Psoas muscle (tissue), 8 donors: ENCODE results near the gene COLGALT1. TPM values are rescaled to one million over a fixed set of nuclear protein-coding genes. Genes with fewer than 3 reads are reported as not detected.

Experiments
- ATAC-seq, 4 donors: fragments of 200-7000 bp; cut with Tn5 transposase; one replicate each; pipeline ENCODE4 v1.9.1; 2020; ENCODE audit warnings: moderate library complexity in 3 of 4, mild to moderate bottlenecking in 2 of 4
- DNase-seq, 2 donors: peaks; one replicate each; pipeline ENCODE4 v3.0.0-alpha.2; 2020
- H3K27ac ChIP-seq: fragments of 200-600 bp; one replicate; pipeline ENCODE4 v1.8.0; 2022
- H3K27me3 ChIP-seq, 3 donors: fragments of 200-600 bp in 1 of 3; one replicate each; pipeline versions ENCODE4 v1.6.1 to v1.8.0; 2013 to 2022; ENCODE audit warnings: low read length in 2 of 3, mild to moderate bottlenecking in 2 of 3, moderate library complexity in 1 of 3; ENCODE audit not compliant: insufficient read depth in 3 of 3
- H3K36me3 ChIP-seq, 2 donors: fragments of 200-600 bp in 1 of 2; one replicate each; pipeline versions ENCODE4 v1.6.1 to v1.8.0; 2013 to 2022; ENCODE audit warnings: low read depth in 1 of 2, mild to moderate bottlenecking in 1 of 2, moderate library complexity in 1 of 2; ENCODE audit not compliant: insufficient read depth in 1 of 2
- H3K4me1 ChIP-seq: fragments of 200-600 bp; one replicate; pipeline ENCODE4 v1.8.0; 2022
- H3K4me3 ChIP-seq: fragments of 200-600 bp; one replicate; pipeline ENCODE4 v1.8.0; 2022; ENCODE audit warnings: mild to moderate bottlenecking
- H3K9me3 ChIP-seq: fragments of 200-600 bp; one replicate; pipeline ENCODE4 v1.8.0; 2022
- CTCF ChIP-seq: fragments of 200-600 bp; IDR thresholded peaks from one replicate; pipeline ENCODE4 v1.8.0; 2022; ENCODE audit warnings: antibody characterized with exemption
- WGBS, 3 donors: extraction: QIAGEN DNeasy Blood & Tissue Kit; methylation state at CpG; one replicate each; pipeline versions ENCODE4 v1.1.6 to v1.1.7; 2013; 5-methylcytosine and 5-hydroxymethylcytosine counted together
- intact Hi-C, 2 donors: fragments of 100-400 bp; cut with DNase I; formaldehyde crosslinking; loops; one replicate each; pipeline versions ENCODE4 v1.11.0 to v1.14.2; 2022
- polyA plus RNA-seq, 3 donors: library from polyadenylated mRNA; stranded (reverse); fragments of 200-250 nt; gene quantifications; one replicate each; pipeline ENCODE4 v1.2.3, GENCODE V29; 2013
- total RNA-seq, 4 donors: library from RNA; stranded (reverse); fragmentation: NEBNext Ultra II Directional in 2 of 4; extraction: Animal tissue kit (Norgen Biotek cat#: 25700) in 2 of 4; gene quantifications; one replicate each; pipeline versions ENCODE4 v1.2.1 to v1.2.4, GENCODE V29; 2021 to 2023
- donor health status: healthy with polysubstance abuse.
- donor health status: DM: no; HTN: no; CAD: no; lungs with moderate emphysema.
- donor health status: Bipolar disorder and iron deficiency.
- donor health status: healthy.
- donor health status: DM: yes; HTN: yes; CAD: no.
- donor health status: DM: no; HTN: no; CAD: no.
- donor health status: DM: no; HTN: no; CAD: no.
- donor health status: DM: yes; HTN: yes; CAD: no.

COLGALT1 gene
- total and polyA plus RNA-seq, 7 donors = 15.3 to 34.8 (median 21.5) TPM

DNA sequence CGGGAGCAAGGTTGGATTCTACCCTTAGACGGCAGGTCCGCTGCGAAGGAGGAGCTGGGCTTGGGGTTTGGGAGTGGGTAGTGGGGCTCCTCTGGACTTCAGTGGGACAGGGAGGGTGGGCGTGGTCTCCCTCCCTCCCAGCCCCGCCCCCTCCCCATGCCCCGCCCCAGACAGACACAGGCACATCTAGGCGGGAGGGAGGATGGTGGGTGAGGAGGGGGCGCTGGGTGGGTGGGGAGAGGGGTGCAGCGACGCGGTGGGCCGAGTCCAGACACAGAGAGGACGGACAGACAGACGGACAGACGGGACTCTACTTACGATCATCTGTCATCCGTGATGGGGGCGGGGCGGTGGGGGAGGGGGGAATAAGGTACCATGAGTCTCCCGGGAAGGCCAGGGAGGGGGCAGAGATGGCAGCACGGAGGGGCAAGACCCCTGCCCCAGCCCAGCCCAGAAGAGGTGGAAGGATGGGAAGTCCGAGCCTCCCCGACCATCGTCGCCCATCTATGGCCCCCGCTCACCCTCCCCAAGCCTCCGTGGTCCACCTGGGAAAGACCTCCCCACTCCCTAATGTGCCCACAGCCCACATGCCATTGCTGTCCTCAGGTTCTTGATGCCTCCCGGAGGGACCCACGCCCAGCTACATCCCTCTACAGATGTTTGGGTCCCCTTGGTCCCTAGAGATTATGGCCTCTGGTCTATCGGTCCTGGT lies 67.9 kb downstream of the COLGALT1 start:
- Histone ChIP-seq H3K36me3 (no peaks in the 10 kb centered on the region), H3K4me1 (no peaks in the 10 kb centered on the region), H3K4me3 (no peak overlapping the region), H3K9me3 (peaks cover 6% of the 10 kb centered on the region), H3K27ac (no peak overlapping the region), H3K27me3 (peaks cover 0 to 2% (median under 1%) of the 10 kb centered on the region in 3 donors)
- DNase-seq (peak in 1 of 2 donors; percentile 44), ATAC-seq (no peak)
- intact Hi-C loops = no loop called here
- no peak for TF ChIP-seq CTCF
- WGBS, 3 donors = 85 to 87% (median 86%) methylated on average over 21 to 31 of the region's 31 CpGs

- 79 to 83% (median 82%) methylated on average over 16 of the region's 16 CpGs for WGBS, 3 donors
- Histone ChIP-seq H3K36me3 (no peaks in the 10 kb centered on the region), H3K27ac (no peak overlapping the region), H3K4me3 (no peak overlapping the region), H3K27me3 (peaks cover 0 to 2% (median 0%) of the 10 kb centered on the region in 3 donors), H3K9me3 (peaks cover 6% of the 10 kb centered on the region), H3K4me1 (no peaks in the 10 kb centered on the region)
- ATAC-seq = no peak
- intact Hi-C loops = no loop called here
- peak in 1 of 2 donors; percentile 24 for DNase-seq
- TF ChIP-seq CTCF = no peak
Observed at GRCh38 chr19:17624314-17624991, 69.0 kb downstream of the COLGALT1 start.

DNA sequence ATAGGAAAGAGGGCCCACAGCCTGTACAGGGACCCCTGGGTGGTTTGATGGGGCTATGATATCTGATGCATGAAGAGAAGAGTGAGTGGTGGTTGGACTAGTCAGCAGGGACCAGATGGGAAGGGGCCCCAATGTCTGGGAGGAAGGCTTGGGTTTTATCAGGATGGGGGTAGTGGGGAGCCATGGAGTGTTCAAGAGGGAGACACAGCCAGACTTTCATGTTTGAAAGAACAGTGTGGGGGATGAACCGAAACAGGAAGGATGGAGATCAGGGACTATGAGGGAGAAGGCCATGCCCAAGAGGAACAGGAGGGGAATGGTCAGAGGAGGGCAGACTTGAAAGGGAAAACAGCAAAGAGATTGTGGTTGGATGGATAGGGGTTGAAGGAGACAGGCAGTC lies 69.6 kb downstream of the COLGALT1 start:
- Histone ChIP-seq H3K4me1 (no peaks in the 10 kb centered on the region), H3K36me3 (no peaks in the 10 kb centered on the region), H3K4me3 (no peak overlapping the region), H3K27ac (no peak overlapping the region), H3K9me3 (peaks cover 6% of the 10 kb centered on the region), H3K27me3 (peaks cover 0 to 4% (median 0%) of the 10 kb centered on the region in 3 donors)
- intact Hi-C loops = no loop called here
- ATAC-seq = no peak
- WGBS, 3 donors = 80 to 94% (median 91%) methylated on average over 1 of the region's 1 CpG
- TF ChIP-seq CTCF = no peak
- DNase-seq = peak in 1 of 2 donors; percentile 14

DNA sequence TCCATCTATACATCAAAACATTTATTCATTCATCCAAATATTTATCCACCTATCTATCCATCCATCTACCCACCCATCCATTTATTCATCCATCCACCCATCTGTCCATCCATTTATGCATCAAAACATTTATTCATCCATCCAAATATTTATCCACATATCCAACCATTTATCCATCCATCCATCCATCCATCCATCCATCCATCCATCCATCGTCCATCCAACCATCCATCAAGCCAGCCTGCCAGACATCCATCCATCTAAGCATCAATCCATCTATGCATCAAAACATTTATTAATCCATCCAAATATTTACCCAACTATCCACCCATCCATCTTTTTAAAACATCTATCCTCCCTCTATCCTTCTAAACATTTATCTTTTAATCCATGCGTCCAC lies 70.5 kb downstream of the COLGALT1 start:
- Histone ChIP-seq H3K4me3 (no peak overlapping the region), H3K27ac (no peak overlapping the region), H3K9me3 (peaks cover 6% of the 10 kb centered on the region), H3K27me3 (peaks cover 0 to 4% (median 0%) of the 10 kb centered on the region in 3 donors), H3K4me1 (no peaks in the 10 kb centered on the region), H3K36me3 (no peaks in the 10 kb centered on the region)
- DNase-seq = no peak
- 86 to 95% (median 91%) methylated on average over 2 of the region's 2 CpGs for WGBS, 3 donors
- no peak for ATAC-seq
- TF ChIP-seq CTCF = no peak
- intact Hi-C loops = no loop called here
